ENCODE results near the gene FERMT3. TPM values are rescaled to one million over a fixed set of nuclear protein-coding genes. Genes with fewer than 3 reads are reported as not detected.

Gene FERMT3
- total RNA-seq, 1 donor from 2014 or later = 0.53 TPM

DNA sequence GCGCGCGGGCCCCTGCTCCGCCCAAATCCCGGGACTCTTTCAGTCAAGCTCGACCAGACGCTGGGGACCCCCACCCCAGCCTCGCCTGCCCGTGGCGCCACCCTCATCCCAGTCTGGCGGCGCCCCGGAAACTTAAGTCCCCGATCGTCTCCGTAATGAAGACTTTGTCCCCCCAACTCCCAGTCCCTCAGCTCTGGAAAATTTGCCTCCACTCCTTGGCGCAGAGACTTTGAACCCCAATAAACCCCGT, 45.2 kb downstream of the FERMT3 start:
- no peak for DNase-seq (ENCODE audit: low read depth)
- Histone ChIP-seq H3K27me3 (ENCODE audit: control insufficient read depth, insufficient read depth, low read length) (no peaks in the 10 kb centered on the region), H3K4me3 (ENCODE audit: low read depth, low read length) (peak overlapping the region; percentile 83), H3K36me3 (ENCODE audit: control insufficient read depth, insufficient read depth, low read length) (peaks cover 23% of the 10 kb centered on the region)
- TF ChIP-seq, protein P1, sequence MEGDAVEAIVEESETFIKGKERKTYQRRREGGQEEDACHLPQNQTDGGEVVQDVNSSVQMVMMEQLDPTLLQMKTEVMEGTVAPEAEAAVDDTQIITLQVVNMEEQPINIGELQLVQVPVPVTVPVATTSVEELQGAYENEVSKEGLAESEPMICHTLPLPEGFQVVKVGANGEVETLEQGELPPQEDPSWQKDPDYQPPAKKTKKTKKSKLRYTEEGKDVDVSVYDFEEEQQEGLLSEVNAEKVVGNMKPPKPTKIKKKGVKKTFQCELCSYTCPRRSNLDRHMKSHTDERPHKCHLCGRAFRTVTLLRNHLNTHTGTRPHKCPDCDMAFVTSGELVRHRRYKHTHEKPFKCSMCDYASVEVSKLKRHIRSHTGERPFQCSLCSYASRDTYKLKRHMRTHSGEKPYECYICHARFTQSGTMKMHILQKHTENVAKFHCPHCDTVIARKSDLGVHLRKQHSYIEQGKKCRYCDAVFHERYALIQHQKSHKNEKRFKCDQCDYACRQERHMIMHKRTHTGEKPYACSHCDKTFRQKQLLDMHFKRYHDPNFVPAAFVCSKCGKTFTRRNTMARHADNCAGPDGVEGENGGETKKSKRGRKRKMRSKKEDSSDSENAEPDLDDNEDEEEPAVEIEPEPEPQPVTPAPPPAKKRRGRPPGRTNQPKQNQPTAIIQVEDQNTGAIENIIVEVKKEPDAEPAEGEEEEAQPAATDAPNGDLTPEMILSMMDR (IDR thresholded peaks at IDR 0.05; ENCODE audit: insufficient read depth, low read length, severe bottlenecking) = no peak
- FAIRE-seq = no peak

GRCh38 chr11:64252003-64252872, 45.7 kb downstream of the FERMT3 start:
- H3K36me3 ChIP-seq (ENCODE audit: control insufficient read depth, insufficient read depth, low read length) = peaks cover 26% of the 10 kb centered on the region
- TF ChIP-seq, protein P1 (IDR thresholded peaks at IDR 0.05; ENCODE audit: insufficient read depth, low read length, severe bottlenecking) = peak; percentile 49
- peak overlapping the region; percentile 83 for H3K4me3 ChIP-seq (ENCODE audit: low read depth, low read length)
- DNase-seq (ENCODE audit: low read depth) = peak; percentile 49
- H3K27me3 ChIP-seq (ENCODE audit: control insufficient read depth, insufficient read depth, low read length) = no peaks in the 10 kb centered on the region
- no peak for FAIRE-seq

DNA sequence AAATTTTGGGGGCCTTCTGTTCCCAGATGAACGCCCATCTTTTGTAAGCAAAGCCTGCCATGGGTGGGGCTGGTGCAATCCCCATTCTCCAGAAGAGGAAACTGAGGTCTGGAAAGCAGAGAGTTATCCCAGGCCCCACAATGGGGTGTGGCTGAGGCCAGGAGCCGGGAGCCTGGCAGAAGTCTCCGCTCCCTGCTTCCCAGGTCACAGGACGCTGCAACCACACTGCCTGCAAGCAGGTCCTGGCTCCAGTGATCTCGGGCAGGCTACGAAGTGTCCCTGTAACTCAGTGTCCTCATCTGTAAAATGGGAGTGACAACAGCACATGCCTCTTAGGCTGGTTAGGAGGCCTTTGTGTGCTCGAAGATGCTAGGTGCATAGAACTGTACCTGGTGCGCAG, 46.5 kb downstream of the FERMT3 start:
- no peak overlapping the region for H3K4me3 ChIP-seq (ENCODE audit: low read depth, low read length)
- FAIRE-seq = no peak
- TF ChIP-seq, protein P1 (IDR thresholded peaks at IDR 0.05; ENCODE audit: insufficient read depth, low read length, severe bottlenecking) = no peak
- peaks cover 26% of the 10 kb centered on the region for H3K36me3 ChIP-seq (ENCODE audit: control insufficient read depth, insufficient read depth, low read length)
- no peak for DNase-seq (ENCODE audit: low read depth)
- no peaks in the 10 kb centered on the region for H3K27me3 ChIP-seq (ENCODE audit: control insufficient read depth, insufficient read depth, low read length)

DNA sequence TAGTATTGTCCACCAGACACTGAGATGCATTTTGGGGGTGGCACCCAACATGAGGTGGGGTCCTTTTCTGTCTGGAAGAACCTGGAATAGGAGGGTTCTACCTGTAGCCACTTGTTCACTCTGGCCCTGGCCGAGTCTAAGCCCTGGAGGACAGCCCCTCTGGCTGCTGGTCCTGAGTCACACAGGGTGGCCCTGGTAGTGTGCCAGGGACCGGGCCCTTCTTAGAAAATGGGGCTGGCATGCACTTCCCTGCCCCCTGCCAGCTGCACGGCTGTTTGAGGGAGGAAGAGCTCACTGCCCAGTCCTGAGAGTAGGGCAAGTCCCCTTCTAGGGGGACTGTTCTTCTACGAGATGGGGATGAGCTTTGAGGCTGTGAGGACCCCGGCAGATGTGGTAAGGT, 47.0 kb downstream of the FERMT3 start:
- Histone ChIP-seq H3K4me3 (ENCODE audit: low read depth, low read length) (no peak overlapping the region), H3K27me3 (ENCODE audit: control insufficient read depth, insufficient read depth, low read length) (no peaks in the 10 kb centered on the region), H3K36me3 (ENCODE audit: control insufficient read depth, insufficient read depth, low read length) (peaks cover 30% of the 10 kb centered on the region)
- DNase-seq (ENCODE audit: low read depth) (no peak), FAIRE-seq (no peak)
- TF ChIP-seq, protein P1 (IDR thresholded peaks at IDR 0.05; ENCODE audit: insufficient read depth, low read length, severe bottlenecking) = no peak

DNA sequence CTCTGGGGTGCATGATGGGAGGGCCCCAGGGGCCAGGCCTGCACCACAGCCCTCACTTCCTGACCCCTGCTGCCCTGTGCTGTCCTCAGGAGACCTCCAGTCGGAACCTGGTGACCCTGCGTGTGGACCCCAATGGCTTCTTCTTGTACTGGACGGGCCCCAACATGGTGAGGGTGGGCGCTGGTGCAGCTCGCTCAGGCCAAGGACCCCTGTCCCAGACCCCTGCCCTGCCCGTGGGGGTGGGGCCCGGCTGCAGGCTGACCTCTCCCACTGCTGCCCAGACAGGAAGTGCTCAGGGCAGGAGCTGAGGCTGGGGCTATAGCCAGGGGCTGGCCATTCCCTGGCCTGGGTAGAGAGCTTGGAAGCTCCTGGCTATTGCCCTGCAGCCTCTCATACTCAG, 47.8 kb downstream of the FERMT3 start:
- no peaks in the 10 kb centered on the region for H3K27me3 ChIP-seq (ENCODE audit: control insufficient read depth, insufficient read depth, low read length)
- no peak for FAIRE-seq
- no peak overlapping the region for H3K4me3 ChIP-seq (ENCODE audit: low read depth, low read length)
- DNase-seq (ENCODE audit: low read depth) = no peak
- H3K36me3 ChIP-seq (ENCODE audit: control insufficient read depth, insufficient read depth, low read length) = peaks cover 39% of the 10 kb centered on the region
- TF ChIP-seq, protein P1 (IDR thresholded peaks at IDR 0.05; ENCODE audit: insufficient read depth, low read length, severe bottlenecking) = no peak
